ENCODE data around the gene FOXP3.

The FOXP3 gene

DNA sequence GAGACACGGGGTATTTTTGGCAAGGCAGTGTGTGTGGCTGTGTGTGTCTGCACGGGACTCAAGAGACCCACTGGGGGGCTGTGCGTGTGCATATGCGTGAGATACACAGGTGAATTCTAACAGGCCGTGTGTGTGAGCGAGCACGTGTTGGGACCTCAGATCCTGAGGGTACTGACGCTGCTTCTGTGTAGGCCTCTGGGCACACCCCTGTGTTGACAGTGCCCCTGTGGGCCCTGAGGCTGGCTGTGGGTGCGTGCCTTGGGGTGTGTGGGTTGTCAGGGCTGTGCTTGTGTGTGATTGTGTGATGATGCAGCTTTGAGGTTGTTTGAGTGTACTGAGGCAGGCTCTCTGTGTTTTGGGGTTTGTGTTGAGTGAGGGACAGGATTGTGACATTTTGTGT lies 13.9 kb downstream of the FOXP3 start:
- no peak overlapping the region for H3K4me3 ChIP-seq (ENCODE audit: control insufficient read depth, low read depth, low read length)
- no peak for TF ChIP-seq CTCF (conservative IDR thresholded peaks at IDR 0.05; ENCODE audit: control insufficient read depth, insufficient read depth, low read depth, low read length)
- no peak for DNase-seq (ENCODE audit: low read depth)

- no peak for TF ChIP-seq CTCF (conservative IDR thresholded peaks at IDR 0.05; ENCODE audit: control insufficient read depth, insufficient read depth, low read depth, low read length)
- no peak overlapping the region for H3K4me3 ChIP-seq (ENCODE audit: control insufficient read depth, low read depth, low read length)
- DNase-seq (ENCODE audit: low read depth) = no peak
Observed at GRCh38 chrX:49250066-49250465, 14.4 kb downstream of the FOXP3 start.

GRCh38 chrX:49249616-49250015 lies 14.9 kb downstream of the FOXP3 start:
- DNase-seq (ENCODE audit: low read depth) = no peak
- no peak overlapping the region for H3K4me3 ChIP-seq (ENCODE audit: control insufficient read depth, low read depth, low read length)
- no peak for TF ChIP-seq CTCF (conservative IDR thresholded peaks at IDR 0.05; ENCODE audit: control insufficient read depth, insufficient read depth, low read depth, low read length)

DNA sequence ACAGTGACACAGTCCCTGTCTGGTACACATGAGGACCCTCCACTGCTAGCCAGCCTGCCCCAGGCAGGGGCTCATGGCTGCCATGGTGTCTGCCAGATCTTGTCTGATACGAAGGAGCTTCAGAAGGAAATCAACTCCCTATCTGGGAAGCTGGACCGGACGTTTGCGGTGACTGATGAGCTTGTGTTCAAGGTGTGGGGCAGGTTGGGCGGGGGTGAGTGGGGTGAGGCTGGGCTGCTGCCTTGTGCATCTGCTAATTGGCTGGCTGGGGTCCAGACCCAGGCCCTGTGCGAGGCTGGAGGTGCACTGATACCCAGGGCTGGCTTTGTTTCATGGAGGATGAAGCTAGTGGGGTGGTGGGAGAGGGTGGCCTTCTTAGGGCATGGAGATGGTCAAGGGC lies 15.4 kb downstream of the FOXP3 start:
- H3K4me3 ChIP-seq (ENCODE audit: control insufficient read depth, low read depth, low read length) = no peak overlapping the region
- TF ChIP-seq CTCF (conservative IDR thresholded peaks at IDR 0.05; ENCODE audit: control insufficient read depth, insufficient read depth, low read depth, low read length) = no peak
- DNase-seq (ENCODE audit: low read depth) = no peak

DNA sequence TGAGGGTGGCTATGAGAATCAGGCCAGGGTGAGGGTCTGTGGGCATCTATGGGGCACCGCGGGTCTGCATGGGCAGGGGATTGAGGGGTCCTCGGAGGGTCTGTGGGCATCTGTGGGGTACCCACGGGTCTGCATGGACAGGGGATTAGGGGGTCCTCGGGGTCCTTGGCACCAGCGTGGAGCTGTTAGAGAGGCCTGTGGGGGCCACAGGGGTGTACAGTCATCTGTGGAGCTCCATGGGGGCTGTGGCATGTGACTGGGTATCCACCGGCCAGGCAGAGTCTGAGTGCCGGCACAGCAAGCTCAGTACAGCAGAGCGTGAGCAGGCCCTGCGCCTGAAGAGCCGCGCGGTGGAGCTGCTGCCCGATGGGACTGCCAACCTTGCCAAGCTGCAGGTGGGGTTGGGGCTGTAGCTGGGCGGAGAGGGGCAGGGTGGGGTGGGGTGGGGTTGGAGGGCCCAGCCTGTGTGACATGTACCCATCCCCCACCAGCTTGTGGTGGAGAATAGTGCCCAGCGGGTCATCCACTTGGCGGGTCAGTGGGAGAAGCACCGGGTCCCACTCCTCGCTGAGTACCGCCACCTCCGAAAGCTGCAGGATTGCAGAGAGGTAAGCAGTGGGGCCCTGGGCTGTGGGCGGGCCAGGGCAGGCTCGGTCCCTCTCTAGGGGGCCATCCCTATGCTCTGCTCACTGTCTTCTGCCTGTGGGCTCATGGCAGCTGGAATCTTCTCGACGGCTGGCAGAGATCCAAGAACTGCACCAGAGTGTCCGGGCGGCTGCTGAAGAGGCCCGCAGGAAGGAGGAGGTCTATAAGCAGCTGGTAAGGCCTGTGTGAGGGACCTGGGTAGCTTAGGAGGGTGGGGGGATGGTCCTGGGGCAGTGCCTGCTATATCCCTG lies 16.3 kb downstream of the FOXP3 start:
- H3K4me3 ChIP-seq (ENCODE audit: control insufficient read depth, low read depth, low read length) = no peak overlapping the region
- no peak for DNase-seq (ENCODE audit: low read depth)
- no peak for TF ChIP-seq CTCF (conservative IDR thresholded peaks at IDR 0.05; ENCODE audit: control insufficient read depth, insufficient read depth, low read depth, low read length)

- no peak overlapping the region for H3K4me3 ChIP-seq (ENCODE audit: control insufficient read depth, low read depth, low read length)
Observed at GRCh38 chrX:49247346-49247745, 17.2 kb downstream of the FOXP3 start.

More at GRCh38 chrX:49247346-49247745, 17.2 kb downstream of the FOXP3 start:
- TF ChIP-seq CTCF (conservative IDR thresholded peaks at IDR 0.05; ENCODE audit: control insufficient read depth, insufficient read depth, low read depth, low read length) = no peak
- no peak for DNase-seq (ENCODE audit: low read depth)
